ENCODE data around the gene EHHADH. TPM values are rescaled to one million over a fixed set of nuclear protein-coding genes. Genes with fewer than 3 reads are reported as not detected.
A peak's percentile ranks its signal among the peaks of the same experiment; 100 is the strongest.

The EHHADH gene
- total and polyA plus RNA-seq, 9 of the 15 experiments (the other 6 are each of a cell fraction or from before 2014, with no cell fraction given), result 3.6 to 6.4 (median 5.4) TPM

DNA sequence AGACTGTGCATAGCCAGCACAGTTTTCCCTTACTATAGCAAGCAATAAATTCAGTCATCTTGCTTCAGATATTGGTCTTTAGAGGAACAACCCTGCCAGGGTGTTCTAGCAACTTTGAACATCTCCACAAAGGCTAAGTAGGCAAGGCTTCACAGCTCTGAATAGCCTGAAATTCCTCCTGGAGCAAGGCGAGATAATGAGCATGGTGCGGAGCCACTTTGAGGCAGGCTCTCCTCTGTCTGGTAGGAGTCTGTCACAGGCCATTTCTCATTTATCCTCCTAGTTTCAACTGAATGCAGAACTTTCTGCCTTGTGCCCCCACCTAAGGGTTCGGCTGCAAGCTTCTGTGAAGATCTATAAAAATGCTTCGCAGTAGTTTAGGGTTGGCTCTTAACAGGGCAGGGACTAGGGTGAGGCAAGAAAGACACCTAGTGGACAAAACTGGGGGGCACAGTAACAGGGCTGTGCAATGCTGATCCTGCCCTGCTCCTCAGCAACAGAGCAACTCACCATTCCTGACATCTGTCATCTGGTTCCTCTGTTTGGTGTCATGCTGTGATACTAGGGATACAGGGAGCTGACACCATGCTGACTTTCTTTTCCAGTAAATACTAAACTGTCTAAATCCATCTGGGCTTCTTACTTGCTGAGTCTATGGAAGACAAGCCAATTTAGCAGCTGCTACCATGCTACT, 16.6 kb upstream of the EHHADH start:
- no peak overlapping the region for H3K4me3 ChIP-seq
- DNase-seq (ENCODE audit: extremely low read depth in 1 of 4, low spot score in 3 of 4), result peak; percentile 54 to 70 (median 62)
- ChIA-PET POLR2A (interaction anchor here (1.5 kb wide), 1 partner anchor 12 kb away, joined by 5 read pairs; no protein-coding TSS in a partner anchor), CTCF (ENCODE audit: low intra/inter-chr PET ratio) (interaction anchor here (1.5 kb wide), 1 partner anchor 395 kb away, joined by 7 read pairs; no protein-coding TSS in a partner anchor)
- no TSS peak for BruUV-seq (replicated peaks)
- no peaks in the 10 kb centered on the region for H3K36me3 ChIP-seq (ENCODE audit: control insufficient read depth, insufficient read depth, low read length)
- ATAC-seq, result peak; percentile 100
- WGBS (ENCODE audit: insufficient coverage, low coverage, missing lambda C conversion rate), result 45% methylated on average over 4 of the region's 4 CpGs
- no peaks in the 10 kb centered on the region for H3K9me1 ChIP-seq (ENCODE audit: control insufficient read depth, insufficient read depth, low read length)
- no peaks in the 10 kb centered on the region for H4K20me1 ChIP-seq (replicated peaks; ENCODE audit: control insufficient read depth, insufficient read depth, low read length)
- peaks cover 0 to 10% of the 10 kb centered on the region in 2 experiments; a peak in 2 of 5 replicates for H3K4me1 ChIP-seq (replicated peaks in 1 of 2; ENCODE audit: control insufficient read depth in 2 of 2, insufficient read depth in 2 of 2, low read length in 2 of 2)
- no peaks in the 10 kb centered on the region for H3K79me2 ChIP-seq (ENCODE audit: control insufficient read depth, insufficient read depth, low read length)
- intact Hi-C loops (cut with micrococcal nuclease) (loop anchor here (2.0 to 10.0 kb wide), 4 partner anchors 37 to 396 kb away; no protein-coding TSS in a partner anchor), in situ Hi-C loops (cut with MboI) (no loop called here)
- FAIRE-seq, result peak; percentile 61
- no peak overlapping the region for H3K9ac ChIP-seq (ENCODE audit: insufficient read depth in 1 of 2, low read depth in 2 of 2, low read length in 2 of 2)
- H3K27me3 ChIP-seq (ENCODE audit: control insufficient read depth in 2 of 2, insufficient read depth in 2 of 2, low read length in 2 of 2), result no peaks in the 10 kb centered on the region; a peak in 1 of 5 replicates
- H3K9me3 ChIP-seq (replicated peaks; ENCODE audit: control insufficient read depth, insufficient read depth, low read depth, low read length), result no peaks in the 10 kb centered on the region
- peak overlapping the region; percentile 30; the same call in 1 of the 2 replicates for H3K4me2 ChIP-seq (ENCODE audit: insufficient read depth, low read length)
- peak overlapping the region; percentile 67 for H2AFZ ChIP-seq (ENCODE audit: low read depth, low read length)
- H3K27ac ChIP-seq (ENCODE audit: extremely low read depth, low read depth, low read length), result no peak overlapping the region
- no peak for TF ChIP-seq SETDB1 (IDR thresholded peaks at IDR 0.05; ENCODE audit: low read length)
- TF ChIP-seq TAF15 (IDR thresholded peaks at IDR 0.05; ENCODE audit: low read depth, low read length), result no peak
- TF ChIP-seq NFYB (IDR thresholded peaks at IDR 0.05; ENCODE audit: extremely low read depth, insufficient read length), result no peak
- TF ChIP-seq FOXK1 (CRISPR knock-in tag; IDR thresholded peaks at IDR 0.05; ENCODE audit: borderline replicate concordance), result no peak
- TF ChIP-seq RAD21 (CRISPR knock-in tag; conservative IDR thresholded peaks at IDR 0.05 in 1 of 2, IDR thresholded peaks at IDR 0.05 in 1 of 2), result peak; percentile 68 to 85
- no peak for TF ChIP-seq ZNF146 (CRISPR knock-in tag; IDR thresholded peaks at IDR 0.05; ENCODE audit: unreplicated experiment)
- TF ChIP-seq, protein P1, sequence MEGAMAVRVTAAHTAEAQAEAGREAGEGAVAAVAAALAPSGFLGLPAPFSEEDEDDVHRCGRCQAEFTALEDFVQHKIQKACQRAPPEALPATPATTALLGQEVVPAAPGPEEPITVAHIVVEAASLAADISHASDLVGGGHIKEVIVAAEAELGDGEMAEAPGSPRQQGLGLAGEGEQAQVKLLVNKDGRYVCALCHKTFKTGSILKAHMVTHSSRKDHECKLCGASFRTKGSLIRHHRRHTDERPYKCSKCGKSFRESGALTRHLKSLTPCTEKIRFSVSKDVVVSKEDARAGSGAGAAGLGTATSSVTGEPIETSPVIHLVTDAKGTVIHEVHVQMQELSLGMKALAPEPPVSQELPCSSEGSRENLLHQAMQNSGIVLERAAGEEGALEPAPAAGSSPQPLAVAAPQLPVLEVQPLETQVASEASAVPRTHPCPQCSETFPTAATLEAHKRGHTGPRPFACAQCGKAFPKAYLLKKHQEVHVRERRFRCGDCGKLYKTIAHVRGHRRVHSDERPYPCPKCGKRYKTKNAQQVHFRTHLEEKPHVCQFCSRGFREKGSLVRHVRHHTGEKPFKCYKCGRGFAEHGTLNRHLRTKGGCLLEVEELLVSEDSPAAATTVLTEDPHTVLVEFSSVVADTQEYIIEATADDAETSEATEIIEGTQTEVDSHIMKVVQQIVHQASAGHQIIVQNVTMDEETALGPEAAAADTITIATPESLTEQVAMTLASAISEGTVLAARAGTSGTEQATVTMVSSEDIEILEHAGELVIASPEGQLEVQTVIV (CRISPR knock-in tag; IDR thresholded peaks at IDR 0.05; ENCODE audit: borderline replicate concordance), result no peak
- no peak for TF ChIP-seq TSC22D4 (tag; IDR thresholded peaks at IDR 0.05)
- TF ChIP-seq NR4A1 (CRISPR knock-in tag; IDR thresholded peaks at IDR 0.05), result no peak
- no peak for TF ChIP-seq NR4A1 (tag; IDR thresholded peaks at IDR 0.05)
- no peak for TF ChIP-seq KAT2B (IDR thresholded peaks at IDR 0.05; ENCODE audit: low read depth, low read length)
- no peak for TF ChIP-seq IRF2 (CRISPR knock-in tag; IDR thresholded peaks at IDR 0.05)
- TF ChIP-seq ZNF644 (tag; IDR thresholded peaks at IDR 0.05; ENCODE audit: low read depth), result no peak

Measured in K562 (cell line).